ENCODE results near the gene TBCD.

Gene TBCD

GRCh38 chr17:82910770-82911169 is 158.9 kb downstream of the TBCD start:
- no peak overlapping the region for H3K27ac ChIP-seq

GRCh38 chr17:82911822-82912221 is 160.0 kb downstream of the TBCD start:
- H3K27ac ChIP-seq, result no peak overlapping the region
- TF ChIP-seq ZFX (IDR thresholded peaks at IDR 0.05) (no peak), CTCF (conservative IDR thresholded peaks at IDR 0.05) (no peak)

More at GRCh38 chr17:82910770-82911169, 158.9 kb downstream of the TBCD start:
- TF ChIP-seq CTCF (conservative IDR thresholded peaks at IDR 0.05) (no peak), ZFX (IDR thresholded peaks at IDR 0.05) (no peak)

- no peak overlapping the region for H3K27ac ChIP-seq
- TF ChIP-seq ZFX (IDR thresholded peaks at IDR 0.05) (no peak), CTCF (conservative IDR thresholded peaks at IDR 0.05) (no peak)
These were observed 160.7 kb downstream of the TBCD start for GRCh38 chr17:82912484-82913089.

GRCh38 chr17:82913304-82914043 is 161.6 kb downstream of the TBCD start:
- no peak overlapping the region for H3K27ac ChIP-seq
- no peak; the same call in 1 of the 2 replicates for TF ChIP-seq CTCF (conservative IDR thresholded peaks at IDR 0.05)
- TF ChIP-seq ZFX (IDR thresholded peaks at IDR 0.05), result no peak

GRCh38 chr17:82914375-82914774 is 162.5 kb downstream of the TBCD start:
- TF ChIP-seq CTCF (conservative IDR thresholded peaks at IDR 0.05) (no peak; the same call in 1 of the 2 replicates), ZFX (IDR thresholded peaks at IDR 0.05) (no peak)
- H3K27ac ChIP-seq, result no peak overlapping the region

GRCh38 chr17:82915010-82915756 is 163.3 kb downstream of the TBCD start:
- H3K27ac ChIP-seq, result no peak overlapping the region
- TF ChIP-seq ZFX (IDR thresholded peaks at IDR 0.05) (no peak), CTCF (conservative IDR thresholded peaks at IDR 0.05) (no peak)

GRCh38 chr17:82915757-82916027 is 163.8 kb downstream of the TBCD start:
- no peak overlapping the region for H3K27ac ChIP-seq
- no peak for TF ChIP-seq ZFX (IDR thresholded peaks at IDR 0.05)
- TF ChIP-seq CTCF (conservative IDR thresholded peaks at IDR 0.05), result no peak

Data from C4-2B (cell line).